Neuronal stem cell (in vitro differentiated cells): ENCODE results near the gene RNF220.
A peak's percentile ranks its signal among the peaks of the same experiment; 100 is the strongest.

ENCODE experiments used
- DNase-seq: peaks from one replicate; pipeline ENCODE4 v3.0.0-alpha.2; 2013; ENCODE audit warnings: low spot score
- H2AFZ ChIP-seq: one replicate; pipeline ENCODE4 v1.6.1; 2013; ENCODE audit warnings: mild to moderate bottlenecking, low read length, inconsistent platforms
- H2AK5ac ChIP-seq: 2 replicates; pipeline ENCODE4 v1.6.1; 2013; ENCODE audit warnings: low read depth, mild to moderate bottlenecking, inconsistent platforms, low read length, moderate library complexity, mixed read lengths
- H2BK120ac ChIP-seq: 2 replicates; pipeline ENCODE4 v1.6.1; 2013; ENCODE audit warnings: low read depth, mild to moderate bottlenecking, inconsistent platforms, low read length, moderate library complexity, mixed read lengths
- H2BK12ac ChIP-seq: one replicate; pipeline ENCODE4 v1.6.1; 2013; ENCODE audit warnings: low read length, inconsistent platforms
- H2BK15ac ChIP-seq: 2 replicates; pipeline ENCODE4 v1.6.1; 2013; ENCODE audit warnings: mild to moderate bottlenecking, low read length, inconsistent platforms, mixed read lengths
- H2BK5ac ChIP-seq: one replicate; pipeline ENCODE4 v1.6.1; 2013; ENCODE audit warnings: inconsistent platforms, mild to moderate bottlenecking, low read length, moderate library complexity
- H3K14ac ChIP-seq: one replicate; pipeline ENCODE4 v1.6.1; 2013; ENCODE audit warnings: low read length, inconsistent platforms
- H3K18ac ChIP-seq: 2 replicates; pipeline ENCODE4 v1.6.1; 2013; ENCODE audit warnings: low read length, inconsistent platforms
- H3K23ac ChIP-seq: 2 replicates; pipeline ENCODE4 v1.6.1; 2013; ENCODE audit warnings: low read depth, mild to moderate bottlenecking, mixed read lengths, low read length, inconsistent platforms; ENCODE audit not compliant: poor library complexity
- H3K27ac ChIP-seq: replicated peaks from 3 replicates; pipeline ENCODE4 v1.5.1; 2013; ENCODE audit warnings: low read length, inconsistent platforms
- H3K27me3 ChIP-seq, 3 experiments: 2 replicates each; pipeline ENCODE4 v1.6.1; 2013; ENCODE audit warnings: low read length in 3 of 3, mild to moderate bottlenecking in 2 of 3, inconsistent platforms in 1 of 3, low read depth in 1 of 3, mixed read lengths in 1 of 3, moderate library complexity in 1 of 3; ENCODE audit not compliant: control insufficient read depth in 3 of 3, insufficient read depth in 3 of 3
- H3K36me3 ChIP-seq, 2 donors: replicated peaks in 1 of 2; 2 replicates each; pipeline ENCODE4 v1.6.1; 2013; ENCODE audit warnings: low read length in 2 of 2; ENCODE audit not compliant: control insufficient read depth in 2 of 2, insufficient read depth in 2 of 2
- H3K4ac ChIP-seq: 2 replicates; pipeline ENCODE4 v1.6.1; 2013; ENCODE audit warnings: inconsistent platforms, mild to moderate bottlenecking, low read length, moderate library complexity
- H3K4me1 ChIP-seq, 2 donors: 1 replicate in 1 of 2; 2 replicates in 1 of 2; pipeline ENCODE4 v1.6.1; 2013; ENCODE audit warnings: low read length in 2 of 2, low read depth in 1 of 2; ENCODE audit not compliant: control insufficient read depth in 2 of 2, insufficient read depth in 1 of 2
- H3K4me2 ChIP-seq: one replicate; pipeline ENCODE4 v1.6.1; 2013; ENCODE audit warnings: mild to moderate bottlenecking, low read length, inconsistent platforms; ENCODE audit not compliant: insufficient read depth, poor library complexity, severe bottlenecking
- H3K4me3 ChIP-seq, 2 donors: 2 replicates each; pipeline ENCODE4 v1.5.1; 2013; ENCODE audit warnings: low read length in 2 of 2, mild to moderate bottlenecking in 2 of 2, inconsistent platforms in 1 of 2, moderate library complexity in 1 of 2
- H3K79me1 ChIP-seq: one replicate; pipeline ENCODE4 v1.6.1; 2013; ENCODE audit warnings: low read depth, mild to moderate bottlenecking, inconsistent platforms, low read length, moderate library complexity
- H3K9ac ChIP-seq: one replicate; pipeline ENCODE4 v1.6.1; 2013; ENCODE audit warnings: mild to moderate bottlenecking, low read depth, low read length, inconsistent platforms; ENCODE audit not compliant: poor library complexity
- H3K9me3 ChIP-seq, 2 donors: replicated peaks in 1 of 2; 2 replicates each; pipeline versions ENCODE3 to v1.6.1; 2013; ENCODE audit warnings: low read length in 2 of 2, mild to moderate bottlenecking in 2 of 2, inconsistent platforms in 1 of 2, low read depth in 1 of 2, mixed read lengths in 1 of 2, moderate library complexity in 1 of 2; ENCODE audit not compliant: control insufficient read depth in 2 of 2, insufficient read depth in 1 of 2
- H4K8ac ChIP-seq: one replicate; pipeline ENCODE4 v1.6.1; 2013; ENCODE audit warnings: low read depth, mild to moderate bottlenecking, inconsistent platforms, low read length, moderate library complexity
- H4K91ac ChIP-seq: one replicate; pipeline ENCODE4 v1.6.1; 2013; ENCODE audit warnings: low read length, low read depth, mild to moderate bottlenecking, inconsistent platforms; ENCODE audit not compliant: poor library complexity
- WGBS, 2 donors: extraction: QIAGEN DNeasy Blood & Tissue Kit; methylation state at CpG; one replicate each; pipeline ENCODE4 v1.1.7; 2013; ENCODE audit warnings: missing lambda C conversion rate in 2 of 2, mixed read lengths in 1 of 2; ENCODE audit not compliant: insufficient read length in 2 of 2, insufficient replicate concordance in 1 of 2; ENCODE audit errors: extremely low coverage in 2 of 2; 5-methylcytosine and 5-hydroxymethylcytosine counted together

Gene RNF220

DNA sequence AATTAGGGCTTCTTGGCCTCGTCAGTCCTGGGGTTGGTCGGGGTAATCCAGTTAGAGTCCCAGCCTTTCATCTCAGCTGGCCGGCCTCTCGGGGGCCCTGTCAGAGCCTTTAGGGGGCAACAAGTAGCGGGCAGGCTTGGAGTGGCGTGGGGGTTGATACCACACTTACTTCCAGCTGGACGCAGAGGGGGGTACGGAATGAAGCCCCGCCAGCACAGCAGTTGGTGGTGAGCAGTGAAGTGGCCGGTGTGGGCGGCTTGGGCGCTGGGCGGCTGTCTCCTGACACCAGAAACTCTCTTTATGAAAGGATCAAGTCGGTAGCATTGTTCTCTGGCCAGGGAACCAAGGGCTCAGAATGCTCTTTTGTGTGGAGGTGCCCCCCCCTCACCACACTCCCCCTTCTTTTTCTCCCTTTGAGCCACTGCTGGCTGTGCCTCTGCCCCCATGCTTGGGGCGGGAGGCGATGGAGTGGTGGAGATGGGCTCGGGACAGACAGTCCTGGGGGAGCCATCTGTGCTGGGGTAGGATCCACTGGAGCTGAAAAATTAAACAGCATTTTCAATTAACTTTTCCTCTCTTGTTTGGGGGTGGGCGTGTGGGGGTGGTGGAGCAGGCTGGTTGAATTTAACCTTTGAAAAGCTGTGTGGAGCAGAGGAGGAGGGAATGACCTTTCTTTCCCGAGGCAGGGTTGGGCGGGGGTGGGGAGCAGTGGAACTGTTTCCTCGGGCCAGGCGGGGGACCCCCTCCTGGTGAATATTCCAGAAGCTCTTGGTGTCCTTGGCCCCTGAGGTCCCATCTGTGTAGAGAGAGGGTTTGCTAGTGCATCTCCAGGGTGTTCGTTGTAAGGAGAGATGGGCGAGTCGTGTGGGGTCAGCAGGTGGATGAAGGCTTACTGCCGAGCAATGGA is 102.7 kb downstream of the RNF220 start:
- no peak overlapping the region for H2BK15ac ChIP-seq
- no peak overlapping the region for H4K91ac ChIP-seq
- H3K14ac ChIP-seq, result no peak overlapping the region
- peak overlapping the region in 1 of 2 donors; percentile 17 for H3K4me3 ChIP-seq
- H4K8ac ChIP-seq, result no peak overlapping the region
- H3K27ac ChIP-seq, result no peak overlapping the region
- H2AK5ac ChIP-seq, result no peak overlapping the region
- no peak overlapping the region for H3K23ac ChIP-seq
- H3K4ac ChIP-seq, result no peak overlapping the region
- peak; percentile 84 for DNase-seq
- no peak overlapping the region for H2BK12ac ChIP-seq
- H3K4me2 ChIP-seq, result peak overlapping the region; percentile 40
- no peaks in the 10 kb centered on the region for H3K79me1 ChIP-seq
- H3K18ac ChIP-seq, result peak overlapping the region; percentile 85
- peaks cover 39 to 67% of the 10 kb centered on the region in 2 donors for H3K4me1 ChIP-seq
- no peaks in the 10 kb centered on the region for H3K9me3 ChIP-seq
- H2BK120ac ChIP-seq, result no peak overlapping the region
- H3K27me3 ChIP-seq, result peaks cover 0 to 52% (median 12%) of the 10 kb centered on the region in 3 experiments
- peak overlapping the region; percentile 27 for H2AFZ ChIP-seq
- H2BK5ac ChIP-seq, result no peak overlapping the region
- no CpG with 5 or more reads among the region's 26 CpGs for WGBS, 2 donors
- H3K9ac ChIP-seq, result no peak overlapping the region
- H3K36me3 ChIP-seq, result peaks cover 0 to 15% of the 10 kb centered on the region in 2 donors

GRCh38 chr1:44508397-44508745 is 103.3 kb downstream of the RNF220 start:
- Histone ChIP-seq H3K79me1 (no peaks in the 10 kb centered on the region), H4K91ac (no peak overlapping the region), H3K4me3 (no peak overlapping the region), H2BK15ac (no peak overlapping the region), H2AK5ac (no peak overlapping the region), H3K4me1 (peaks cover 39 to 65% of the 10 kb centered on the region in 2 donors), H3K4me2 (no peak overlapping the region), H3K36me3 (peaks cover 0 to 20% of the 10 kb centered on the region in 2 donors), H4K8ac (no peak overlapping the region), H3K27ac (no peak overlapping the region), H3K27me3 (peaks cover 0 to 57% (median 12%) of the 10 kb centered on the region in 3 experiments), H2BK5ac (no peak overlapping the region), H2BK12ac (no peak overlapping the region), H3K9ac (no peak overlapping the region), H3K14ac (no peak overlapping the region), H3K18ac (peak overlapping the region; percentile 85), H3K9me3 (no peaks in the 10 kb centered on the region), H2AFZ (no peak overlapping the region), H3K23ac (no peak overlapping the region), H3K4ac (no peak overlapping the region), H2BK120ac (no peak overlapping the region)
- DNase-seq, result no peak
- WGBS, 2 donors, result no CpG with 5 or more reads among the region's 5 CpGs

DNA sequence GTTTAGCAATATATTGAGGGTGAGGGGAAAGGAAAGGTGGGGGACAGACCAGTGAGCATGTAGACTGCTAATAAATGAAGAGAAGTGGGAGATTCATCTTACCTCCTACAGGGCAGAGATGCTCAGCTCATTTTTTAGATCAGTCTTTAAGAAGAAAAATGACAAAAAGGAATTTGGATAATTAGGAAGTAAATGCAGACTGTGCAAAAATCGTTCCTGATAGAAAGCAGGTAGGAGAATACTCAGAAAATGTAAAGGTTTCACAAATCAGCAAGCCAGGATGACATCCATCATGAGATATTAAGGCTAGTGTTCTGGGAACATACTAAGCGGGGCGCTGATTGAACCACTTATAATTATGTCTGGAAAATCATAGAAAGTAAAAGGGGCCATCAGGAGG is 106.3 kb downstream of the RNF220 start:
- Histone ChIP-seq H2BK15ac (no peak overlapping the region), H3K4me2 (no peak overlapping the region), H3K27me3 (peaks cover 0 to 65% (median 12%) of the 10 kb centered on the region in 3 experiments), H2AFZ (no peak overlapping the region), H3K4ac (no peak overlapping the region), H3K18ac (no peak overlapping the region), H2BK120ac (no peak overlapping the region), H3K9ac (no peak overlapping the region), H2AK5ac (no peak overlapping the region), H3K14ac (no peak overlapping the region), H3K79me1 (no peaks in the 10 kb centered on the region), H3K9me3 (no peaks in the 10 kb centered on the region), H3K4me3 (no peak overlapping the region), H2BK12ac (no peak overlapping the region), H2BK5ac (no peak overlapping the region), H3K36me3 (peaks cover 0 to 43% of the 10 kb centered on the region in 2 donors), H4K8ac (no peak overlapping the region), H4K91ac (no peak overlapping the region), H3K27ac (no peak overlapping the region), H3K23ac (no peak overlapping the region), H3K4me1 (peaks cover 25 to 37% of the 10 kb centered on the region in 2 donors)
- no peak for DNase-seq
- WGBS, 2 donors, result no CpG with 5 or more reads among the region's 3 CpGs

DNA sequence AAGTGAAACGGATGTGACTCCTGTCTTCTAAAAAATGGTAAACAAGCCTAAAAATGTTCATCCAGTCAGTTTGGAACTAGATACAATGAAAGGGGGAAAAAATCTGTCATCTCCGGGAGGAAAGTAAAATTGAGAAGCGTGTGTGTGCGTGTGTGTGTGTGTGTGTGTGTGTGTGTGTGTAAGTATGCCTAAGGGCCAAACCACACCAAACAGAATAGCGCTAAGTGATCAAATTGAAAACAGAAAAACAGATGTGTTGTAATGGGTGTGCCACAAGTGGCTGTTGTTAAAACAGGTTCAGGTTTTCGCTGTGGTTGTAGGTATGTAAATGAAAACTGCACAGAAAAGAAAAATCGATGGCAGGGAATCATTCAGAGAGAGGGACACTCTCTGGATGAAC is 106.7 kb downstream of the RNF220 start:
- peaks cover 0 to 67% (median 12%) of the 10 kb centered on the region in 3 experiments for H3K27me3 ChIP-seq
- no CpG with 5 or more reads among the region's 7 CpGs for WGBS, 2 donors

More for the DNA sequence above, 106.7 kb downstream of the RNF220 start:
- Histone ChIP-seq H3K27ac (no peak overlapping the region), H2BK15ac (no peak overlapping the region), H4K91ac (no peak overlapping the region), H2AFZ (no peak overlapping the region), H3K4me2 (no peak overlapping the region), H3K9ac (no peak overlapping the region), H4K8ac (no peak overlapping the region), H3K36me3 (peaks cover 0 to 45% of the 10 kb centered on the region in 2 donors), H3K9me3 (no peaks in the 10 kb centered on the region), H2BK5ac (no peak overlapping the region), H2BK12ac (no peak overlapping the region), H2BK120ac (no peak overlapping the region), H3K4me3 (no peak overlapping the region), H3K14ac (no peak overlapping the region), H3K18ac (no peak overlapping the region), H2AK5ac (no peak overlapping the region), H3K4me1 (peaks cover 21 to 33% of the 10 kb centered on the region in 2 donors), H3K79me1 (no peaks in the 10 kb centered on the region), H3K23ac (no peak overlapping the region), H3K4ac (no peak overlapping the region)
- DNase-seq, result no peak
